B cell (primary cell): ENCODE data around the gene SEMA4A. TPM values are rescaled to one million over a fixed set of nuclear protein-coding genes. Genes with fewer than 3 reads are reported as not detected.

Source experiments
- ATAC-seq: fragments of 200-7000 bp; cut with Tn5 transposase; one replicate; pipeline ENCODE4 v1.10.0; 2021; ENCODE audit warnings: low read depth, mild to moderate bottlenecking, moderate number of reproducible peaks, moderate library complexity
- CTCF ChIA-PET: fragments of 350-600 bp; sonication (Branson Sonifier 250); formaldehyde crosslinking; loops from one replicate; lab custom pipeline; 2021; ENCODE audit warnings: antibody characterized with exemption, inconsistent platforms; lab: Charles Lee
- POLR2A ChIA-PET: fragments of 350-600 bp; sonication (Branson Sonifier 250); formaldehyde crosslinking; loops from one replicate; lab custom pipeline; 2021; ENCODE audit warnings: antibody characterized with exemption; lab: Charles Lee
- DNase-seq: peaks from one replicate; pipeline ENCODE4 v3.0.0; 2013
- H2AFZ ChIP-seq: 2 replicates; pipeline ENCODE4 v1.6.1; 2012; ENCODE audit warnings: mild to moderate bottlenecking, low read depth, low read length; ENCODE audit not compliant: insufficient read depth, poor library complexity, severe bottlenecking
- H3K27ac ChIP-seq, 2 donors: 1 replicate in 1 of 2; 2 replicates in 1 of 2; pipeline ENCODE4 v1.5.1; 2012 to 2013; ENCODE audit warnings: low read length in 2 of 2, mild to moderate bottlenecking in 2 of 2, moderate library complexity in 1 of 2
- H3K27me3 ChIP-seq, 4 experiments: fragments of 200-600 bp in 1 of 4; sonication (generic) in 1 of 4; replicated peaks in 1 of 4; 1 replicate in 2 of 4; 2 replicates in 2 of 4; pipeline versions ENCODE4 v1.6.1 to v1.7.0; 2013 to 2016; ENCODE audit warnings: low read length in 3 of 4, mild to moderate bottlenecking in 2 of 4, mixed read lengths in 1 of 4, moderate library complexity in 1 of 4; ENCODE audit not compliant: insufficient read depth in 4 of 4, control insufficient read depth in 3 of 4; ENCODE audit errors: control extremely low read depth in 1 of 4
- H3K36me3 ChIP-seq, 2 experiments: replicated peaks in 1 of 2; 1 replicate in 1 of 2; 2 replicates in 1 of 2; pipeline versions ENCODE4 v1.6.1 to v1.7.1; 2013; ENCODE audit warnings: low read length in 1 of 2; ENCODE audit not compliant: insufficient read depth in 2 of 2, control insufficient read depth in 1 of 2; ENCODE audit errors: control extremely low read depth in 1 of 2, extremely low read depth in 1 of 2
- H3K4me1 ChIP-seq, 2 donors: fragments of 200-600 bp in 1 of 2; sonication (generic) in 1 of 2; 1 replicate in 1 of 2; 2 replicates in 1 of 2; pipeline versions ENCODE4 v1.5.1 to v1.6.1; 2013 to 2017; ENCODE audit warnings: low read length in 2 of 2; ENCODE audit not compliant: control insufficient read depth in 2 of 2, insufficient read depth in 2 of 2
- H3K4me2 ChIP-seq: replicated peaks from 2 replicates; pipeline ENCODE3; 2012; ENCODE audit warnings: mild to moderate bottlenecking, low read depth, low read length; ENCODE audit not compliant: poor library complexity, severe bottlenecking
- H3K4me3 ChIP-seq, 5 experiments: fragments of 200-600 bp in 1 of 5; sonication (generic) in 1 of 5; 1 replicate in 3 of 5; 2 replicates in 2 of 5; pipeline versions ENCODE4 v1.5.1 to v1.7.0; 2011 to 2016; ENCODE audit warnings: low read length in 4 of 5, mild to moderate bottlenecking in 4 of 5, low read depth in 2 of 5, control low read depth in 1 of 5, moderate library complexity in 1 of 5; ENCODE audit not compliant: insufficient read depth in 1 of 5; ENCODE audit errors: control extremely low read depth in 1 of 5, extremely low read depth in 1 of 5
- H3K79me2 ChIP-seq: fragments of 200-600 bp; sonication (generic); one replicate; pipeline ENCODE4 v1.6.0; 2016; ENCODE audit warnings: low read length; ENCODE audit not compliant: control insufficient read depth, insufficient read depth
- H3K9ac ChIP-seq: fragments of 200-600 bp; sonication (generic); 2 replicates; pipeline ENCODE4 v1.6.1; 2017; ENCODE audit warnings: mild to moderate bottlenecking, low read length, moderate library complexity
- H3K9me3 ChIP-seq, 3 donors: one replicate each; pipeline versions ENCODE4 v1.6.1 to v1.7.1; 2013; ENCODE audit warnings: low read length in 2 of 3; ENCODE audit not compliant: control insufficient read depth in 2 of 3, insufficient read depth in 1 of 3; ENCODE audit errors: control extremely low read depth in 1 of 3
- H4K20me1 ChIP-seq: 2 replicates; pipeline ENCODE4 v1.6.0; 2012; ENCODE audit warnings: mild to moderate bottlenecking, low read length; ENCODE audit not compliant: insufficient read depth, control insufficient read depth, poor library complexity, severe bottlenecking
- H3K27ac Mint-ChIP-seq: one replicate; pipeline ENCODE4 v1.8.0; 2021; ENCODE audit warnings: mixed read lengths
- H3K27me3 Mint-ChIP-seq: one replicate; pipeline ENCODE4 v1.8.0; 2021; ENCODE audit warnings: mixed read lengths
- H3K4me1 Mint-ChIP-seq: one replicate; pipeline ENCODE4 v1.8.0; 2021; ENCODE audit warnings: mixed read lengths
- H3K4me3 Mint-ChIP-seq: one replicate; pipeline ENCODE4 v1.8.0; 2021; ENCODE audit warnings: mixed read lengths
- H3K9me3 Mint-ChIP-seq: one replicate; pipeline ENCODE4 v1.8.0; 2022; ENCODE audit warnings: mixed read lengths; ENCODE audit not compliant: insufficient read depth
- CTCF ChIP-seq: fragments of 200-600 bp; IDR thresholded peaks from one replicate; pipeline ENCODE4 v1.8.0; 2022; ENCODE audit warnings: antibody characterized with exemption, mild to moderate bottlenecking
- EZH2 ChIP-seq: IDR thresholded peaks from 2 replicates; pipeline ENCODE4 v1.6.1; 2012; ENCODE audit warnings: borderline replicate concordance, low read depth, mild to moderate bottlenecking, moderate library complexity, low read length; ENCODE audit not compliant: insufficient read depth, poor library complexity, severe bottlenecking
- WGBS: methylation state at CpG from one replicate; pipeline ENCODE4 v1.1.5; 2013; ENCODE audit warnings: missing lambda C conversion rate; ENCODE audit not compliant: insufficient coverage; 5-methylcytosine and 5-hydroxymethylcytosine counted together
- intact Hi-C: fragments of 100-400 bp; cut with micrococcal nuclease; formaldehyde crosslinking; loops from one replicate; pipeline ENCODE4 v1.10.0; 2022
- polyA plus RNA-seq: library from polyadenylated mRNA; depleted of rRNA; stranded (reverse); fragments of >200 nt; gene quantifications from 2 replicates; pipeline ENCODE4 v1.2.3, GENCODE V29; 2012
- total RNA-seq, 2 donors: library from RNA; stranded (reverse); fragments of 120-200 nt in 1 of 2; gene quantifications; 1 replicate in 1 of 2; 2 replicates in 1 of 2; pipeline versions ENCODE4 v1.2.3 to v1.2.4, GENCODE V29; 2013 to 2022

SEMA4A gene
- total and polyA plus RNA-seq, 2 donors (not counting 1 experiment from before 2014, with no cell fraction given) = 9.2 to 15.5 TPM

DNA sequence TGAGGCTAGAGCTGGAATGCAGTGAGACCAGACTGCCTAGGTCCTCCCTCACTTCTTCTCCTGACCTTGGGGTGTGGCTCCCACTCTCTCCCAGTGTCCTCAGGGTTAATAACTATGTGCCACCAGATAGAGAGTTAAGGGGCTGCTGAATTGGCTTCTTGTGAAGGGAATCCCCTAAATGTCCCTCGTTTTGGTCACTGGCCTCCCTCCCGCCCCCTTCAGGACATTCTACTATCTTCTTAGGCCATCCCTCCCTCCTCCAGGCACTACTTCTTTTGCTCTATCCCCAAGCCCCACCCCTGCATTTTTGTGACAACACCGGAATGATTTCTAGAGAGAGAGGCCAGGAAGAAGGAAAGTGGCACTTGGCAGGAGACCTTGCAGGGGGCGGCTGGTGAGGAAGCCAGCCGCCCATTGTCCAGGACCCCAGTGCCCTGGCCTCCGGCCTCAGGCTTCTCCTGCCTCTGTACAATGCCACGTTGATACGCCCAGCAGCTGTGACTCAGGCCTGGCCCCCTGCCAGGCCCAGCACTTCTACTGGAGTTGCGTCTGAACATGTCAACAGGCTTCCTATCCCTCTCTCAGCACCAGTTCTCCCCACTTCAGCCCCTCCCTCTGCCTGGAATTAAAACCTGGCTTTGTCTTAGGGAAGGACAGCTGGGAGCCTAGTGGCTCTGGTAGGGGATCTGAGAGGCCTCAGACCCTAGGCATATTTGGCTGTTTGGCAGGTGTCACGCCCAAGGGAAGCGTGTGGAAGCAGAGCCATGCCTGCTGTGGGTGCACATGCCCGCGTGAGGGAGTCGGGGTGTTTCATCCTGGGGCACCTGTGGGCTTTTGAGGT lies 29.8 kb upstream of the SEMA4A start:
- Histone ChIP-seq H3K27me3 (peaks cover 0 to 23% (median 7%) of the 10 kb centered on the region in 4 experiments), H2AFZ (no peak overlapping the region), H3K27ac (no peak overlapping the region), H3K36me3 (no peaks in the 10 kb centered on the region), H3K4me1 (peaks cover 14 to 25% of the 10 kb centered on the region in 2 donors), H3K9ac (no peak overlapping the region), H3K9me3 (peaks cover 0 to 2% (median 0%) of the 10 kb centered on the region in 3 donors), H3K4me3 (no peak overlapping the region), H3K79me2 (no peaks in the 10 kb centered on the region), H4K20me1 (no peaks in the 10 kb centered on the region), H3K4me2 (no peak overlapping the region)
- Mint-ChIP-seq H3K4me3 (no peak overlapping the region), H3K9me3 (no peaks in the 10 kb centered on the region), H3K4me1 (peaks cover 46% of the 10 kb centered on the region), H3K27ac (no peak overlapping the region), H3K27me3 (peaks cover 12% of the 10 kb centered on the region)
- ATAC-seq (no peak), DNase-seq (peak; percentile 53)
- intact Hi-C loops = no loop called here
- TF ChIP-seq EZH2 (no peak), CTCF (no peak)
- POLR2A ChIA-PET = no interaction called here
- CTCF ChIA-PET = interaction anchor here (0.7 to 28.7 kb wide), 3 partner anchors 12 to 40 kb away, joined by 3 to 970 read pairs (median 4); no protein-coding TSS in a partner anchor
- 27% methylated on average over 13 of the region's 14 CpGs for WGBS
